Activated CD4-positive, alpha-beta T cell treated with anti-CD3 and anti-CD28 coated beads, Interleukin-2, Interleukin-6, amounts not matched to agents 100 ng/mL and 50 ng/mL, durations not matched to agents 16 hours and 8 hours (primary cell): Measurements from ENCODE around the gene HABP4.

Experiments used
- DNase-seq: peaks from one replicate; pipeline ENCODE4 v3.0.0-alpha.2; 2020

HABP4 gene

DNA sequence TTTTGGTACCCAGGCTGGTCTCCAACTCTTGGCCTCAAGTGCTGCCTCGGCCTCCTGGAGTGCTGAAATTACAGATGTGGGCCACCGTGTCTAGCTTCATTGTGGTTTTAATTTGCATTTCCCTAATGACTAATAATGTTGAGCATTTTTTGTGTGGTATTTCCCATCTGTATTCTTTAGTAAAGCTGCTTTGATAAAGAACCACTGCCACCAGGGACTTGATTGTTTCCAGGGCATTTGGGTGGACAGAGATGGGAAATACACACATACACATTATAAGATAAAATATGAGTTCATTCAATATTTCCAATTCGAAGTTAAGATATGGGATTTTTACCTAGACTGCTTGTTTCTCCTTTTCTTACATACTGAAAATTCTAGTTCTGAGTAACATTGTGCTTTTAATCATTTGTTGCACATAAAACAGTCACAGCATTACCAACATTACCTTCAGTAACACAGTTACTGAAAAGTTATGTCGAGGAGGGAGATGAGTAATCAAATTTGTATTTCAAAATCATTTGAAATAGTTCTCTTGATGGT is 28.9 kb downstream of the HABP4 start:
- DNase-seq, result peak; percentile 77

DNA sequence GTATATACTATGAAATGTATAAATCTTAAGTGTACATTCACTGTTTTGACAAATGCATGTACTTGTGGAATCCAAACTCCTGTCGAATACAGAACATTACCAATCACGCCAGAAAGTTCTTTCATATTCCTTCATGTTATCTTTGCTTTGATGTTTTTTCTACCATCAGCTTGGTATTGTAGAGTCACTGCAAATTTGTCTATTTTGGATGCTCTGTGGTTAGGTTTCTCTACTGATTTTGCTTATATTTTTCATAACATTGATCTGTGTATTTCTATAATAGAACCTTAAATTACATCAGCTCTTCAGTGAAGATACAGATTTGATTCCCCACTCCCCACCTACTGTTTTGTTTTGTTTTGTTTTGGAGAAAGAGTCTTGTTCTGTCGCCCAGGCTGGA is 30.8 kb downstream of the HABP4 start:
- DNase-seq, result no peak

DNA sequence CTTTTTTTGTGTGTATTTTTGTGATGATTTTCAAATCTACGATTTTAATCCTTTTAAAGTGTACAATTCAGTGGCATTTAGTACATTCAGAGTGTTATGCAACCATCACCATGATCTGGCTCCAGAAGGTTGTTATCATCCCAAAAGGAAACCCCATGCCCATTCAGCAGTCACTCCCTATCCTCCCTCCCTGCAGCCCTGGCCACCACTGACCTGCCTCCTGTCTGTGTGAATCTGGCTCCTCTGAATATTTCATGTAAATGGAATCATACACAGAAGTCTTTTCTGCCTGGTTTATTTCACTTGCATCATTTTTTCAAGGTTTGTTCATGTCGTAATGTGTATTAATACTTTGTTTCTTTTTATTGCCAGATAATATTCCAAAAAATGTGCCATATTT is 32.5 kb downstream of the HABP4 start:
- no peak for DNase-seq

DNA sequence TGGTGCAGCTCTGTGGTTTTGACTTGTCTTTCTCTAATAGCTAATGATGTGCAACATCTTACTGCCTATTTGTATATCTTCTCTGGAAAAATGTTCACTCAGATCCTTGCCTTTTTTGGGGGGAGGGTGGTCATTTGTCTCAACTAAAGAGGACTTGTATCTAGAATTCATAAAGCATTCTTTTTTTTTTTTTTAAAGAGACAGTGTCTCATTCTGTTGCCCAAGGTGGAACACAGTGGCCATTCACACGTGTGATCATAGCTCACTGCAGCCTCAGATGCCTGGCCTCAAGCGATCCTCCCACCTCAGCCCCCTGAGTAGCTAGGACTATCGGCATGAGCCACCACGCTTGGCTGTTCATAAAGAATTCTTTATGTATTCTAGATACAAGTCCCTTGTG is 33.2 kb downstream of the HABP4 start:
- no peak for DNase-seq

DNA sequence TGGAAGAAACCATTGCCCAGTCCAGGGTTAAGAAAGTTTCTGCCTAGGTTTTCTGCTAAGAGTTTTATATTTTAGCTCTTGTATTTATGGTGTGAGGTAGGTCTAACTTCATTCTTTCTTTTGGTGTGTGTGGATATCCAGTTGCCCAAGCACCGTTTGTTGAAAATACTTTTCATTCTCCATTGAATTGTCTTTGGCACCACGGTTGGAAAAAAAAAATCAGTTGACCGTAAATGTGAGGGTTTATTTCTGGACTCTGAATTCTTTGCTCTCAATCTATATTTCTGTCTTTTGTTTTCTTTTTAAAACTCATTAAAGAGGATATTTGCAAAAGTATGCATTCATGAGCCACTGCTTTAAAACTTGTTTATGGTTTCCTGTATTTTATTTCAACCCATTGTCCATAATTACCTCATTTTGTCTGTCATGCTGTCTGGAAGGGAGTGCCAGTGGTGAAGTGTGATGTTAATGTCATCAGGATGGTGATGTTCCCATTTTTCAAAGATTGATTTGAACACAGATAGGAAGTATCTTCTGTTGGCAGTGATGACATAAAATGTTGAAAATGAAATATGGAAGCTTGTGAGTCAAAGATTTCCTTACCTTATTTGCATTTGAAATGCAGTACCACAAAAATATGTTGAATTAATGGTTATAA is 33.9 kb downstream of the HABP4 start:
- DNase-seq, result no peak

DNA sequence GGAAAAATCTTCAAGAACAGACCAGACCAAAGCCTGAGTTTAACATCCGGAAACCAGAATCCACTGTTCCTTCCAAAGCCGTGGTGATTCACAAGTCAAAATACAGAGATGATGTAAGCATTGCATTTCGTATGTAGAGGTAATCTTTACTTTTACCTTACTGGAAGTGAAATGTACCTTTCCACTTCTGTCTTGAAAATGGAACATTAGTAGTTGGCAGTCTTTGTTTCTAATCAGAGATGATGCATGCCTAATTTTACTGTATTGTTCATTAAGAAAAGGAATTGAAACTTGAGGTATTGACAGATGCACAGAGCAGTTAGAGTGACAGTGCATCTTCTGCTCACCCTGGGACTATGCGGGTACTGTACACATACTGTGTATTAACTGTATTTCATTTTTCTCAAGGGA is 34.6 kb downstream of the HABP4 start:
- DNase-seq, result peak; percentile 74

DNA sequence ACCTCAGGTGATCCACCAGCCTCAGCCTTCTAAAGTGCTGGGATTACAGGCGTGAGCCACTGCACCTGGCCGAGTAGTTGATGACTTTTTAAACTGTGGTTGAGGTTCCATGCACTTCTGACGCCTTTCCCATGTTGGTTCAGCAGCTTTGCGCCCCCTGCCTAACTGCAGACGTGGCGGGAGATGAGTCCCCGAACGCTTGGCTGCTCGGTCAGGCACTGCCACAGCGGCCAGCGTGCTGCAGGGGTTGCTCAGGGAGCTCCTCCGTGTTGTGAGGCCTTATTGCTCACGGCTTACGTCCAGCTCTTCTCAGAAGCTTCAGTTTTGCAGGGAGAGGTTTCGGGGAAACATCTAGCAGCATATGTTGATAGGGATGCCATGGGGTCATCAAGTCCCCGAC is 35.3 kb downstream of the HABP4 start:
- DNase-seq, result no peak

DNA sequence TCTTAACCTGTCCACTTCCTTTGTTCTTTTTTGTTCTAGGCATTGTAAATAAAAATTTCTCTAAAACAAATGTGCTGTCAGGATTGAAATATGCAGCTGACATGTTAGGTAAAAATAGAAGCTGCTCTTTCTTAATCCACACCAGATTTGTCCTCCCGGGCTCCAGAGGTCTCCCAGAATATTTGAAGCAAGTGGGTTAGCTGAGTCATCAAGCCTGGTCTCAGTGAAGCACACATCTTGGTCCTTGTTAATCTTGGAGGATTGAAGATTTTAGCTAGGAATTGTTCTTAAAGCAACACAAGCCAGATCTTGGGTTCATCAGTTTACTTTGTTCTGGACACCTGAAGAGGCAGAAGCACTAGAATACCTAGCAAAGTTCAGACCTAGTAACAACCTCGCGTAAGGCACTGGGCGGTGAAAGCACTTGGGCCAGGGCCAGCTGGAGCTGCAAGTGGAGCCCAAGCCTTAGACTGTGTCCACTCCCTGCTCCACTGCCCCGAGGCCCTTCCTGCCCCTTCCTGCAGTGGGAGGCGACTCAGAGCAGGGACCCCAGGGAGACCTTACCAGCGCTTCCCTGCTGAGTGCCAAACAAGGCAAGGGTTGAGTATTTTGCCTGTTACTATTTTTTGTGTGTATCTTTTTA is 36.5 kb downstream of the HABP4 start:
- no peak for DNase-seq

DNA sequence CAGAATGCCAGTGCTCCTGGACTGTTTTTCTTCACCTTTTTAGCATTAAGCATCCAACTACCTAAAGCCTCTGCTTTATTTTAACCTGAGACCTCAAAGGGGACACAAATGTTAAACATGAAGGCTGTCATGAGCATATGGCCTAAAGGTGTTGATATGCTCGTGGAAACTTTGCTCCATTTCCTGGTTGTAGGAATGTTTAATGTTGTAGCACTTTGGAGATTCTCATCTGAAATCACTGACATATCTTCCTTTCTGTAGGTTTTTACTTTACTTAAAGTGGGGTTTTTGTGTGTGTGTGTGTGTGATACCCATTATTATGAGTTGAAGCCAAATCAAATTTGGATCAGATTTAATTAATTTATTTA is 37.0 kb downstream of the HABP4 start:
- no peak for DNase-seq

DNA sequence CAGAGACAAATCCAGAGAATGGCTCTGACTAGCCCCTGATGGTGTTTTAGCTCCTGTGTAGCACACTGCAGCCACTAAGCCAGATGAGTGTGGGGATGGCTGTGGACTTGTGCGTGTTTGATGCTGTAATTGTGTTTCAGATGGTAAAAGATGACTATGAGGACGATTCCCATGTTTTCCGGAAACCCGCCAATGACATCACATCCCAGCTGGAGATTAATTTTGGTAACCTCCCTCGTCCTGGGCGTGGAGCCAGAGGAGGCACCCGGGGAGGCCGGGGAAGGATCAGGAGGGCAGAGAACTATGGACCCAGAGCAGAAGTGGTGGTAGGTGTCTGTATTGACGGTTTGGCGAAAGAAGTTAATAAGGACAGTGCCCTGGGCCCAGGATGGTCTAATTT is 38.0 kb downstream of the HABP4 start:
- no peak for DNase-seq

DNA sequence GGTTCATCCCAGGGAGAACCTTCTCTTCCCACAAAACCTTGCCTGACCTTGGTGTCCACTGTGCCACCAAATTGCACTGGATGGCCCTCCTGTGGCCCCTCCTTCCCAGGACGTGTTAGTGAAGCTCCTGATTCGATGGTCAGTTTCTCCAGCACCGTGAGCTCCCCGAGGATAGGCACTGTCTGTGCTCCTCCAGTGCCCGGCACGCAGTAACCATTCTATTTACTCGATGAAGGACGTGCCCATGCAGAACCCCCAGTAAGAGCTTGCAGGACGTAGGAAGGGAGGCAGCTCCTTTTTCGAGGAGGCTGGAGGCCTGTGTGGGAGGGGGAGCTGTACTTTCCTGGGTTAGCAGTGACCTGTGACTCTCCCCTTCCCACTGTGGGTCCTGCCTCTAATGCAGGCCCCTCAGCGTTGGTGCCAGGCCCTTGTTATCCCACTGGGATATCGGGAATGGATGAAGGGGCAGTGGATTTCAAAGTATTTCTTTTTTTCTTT is 39.6 kb downstream of the HABP4 start:
- no peak for DNase-seq

DNA sequence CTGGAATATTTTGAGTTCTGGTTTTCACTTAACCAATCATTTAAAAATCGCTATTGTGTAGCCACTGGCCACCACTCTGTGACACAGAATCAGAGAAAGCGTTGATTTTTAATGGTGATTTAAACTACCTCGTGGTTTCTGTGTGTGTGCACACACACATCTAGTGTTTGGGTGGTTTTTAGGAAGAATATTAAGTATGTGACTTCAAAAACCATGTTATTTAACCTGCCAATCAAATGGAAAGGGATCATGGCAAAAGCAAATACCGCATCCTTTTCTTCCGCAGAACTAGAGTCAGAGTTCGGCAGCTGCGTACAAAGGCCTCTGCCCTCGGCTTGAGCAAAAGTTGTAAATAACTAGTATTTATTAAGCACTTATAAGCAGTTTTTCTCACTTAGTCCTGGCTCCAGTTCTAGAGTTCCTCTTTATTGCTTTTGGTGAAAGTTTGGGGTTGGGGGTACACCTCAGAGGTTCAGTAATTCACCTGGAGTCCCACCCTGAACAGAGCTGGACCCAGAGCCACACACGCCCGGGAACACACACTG is 40.6 kb downstream of the HABP4 start:
- no peak for DNase-seq

DNA sequence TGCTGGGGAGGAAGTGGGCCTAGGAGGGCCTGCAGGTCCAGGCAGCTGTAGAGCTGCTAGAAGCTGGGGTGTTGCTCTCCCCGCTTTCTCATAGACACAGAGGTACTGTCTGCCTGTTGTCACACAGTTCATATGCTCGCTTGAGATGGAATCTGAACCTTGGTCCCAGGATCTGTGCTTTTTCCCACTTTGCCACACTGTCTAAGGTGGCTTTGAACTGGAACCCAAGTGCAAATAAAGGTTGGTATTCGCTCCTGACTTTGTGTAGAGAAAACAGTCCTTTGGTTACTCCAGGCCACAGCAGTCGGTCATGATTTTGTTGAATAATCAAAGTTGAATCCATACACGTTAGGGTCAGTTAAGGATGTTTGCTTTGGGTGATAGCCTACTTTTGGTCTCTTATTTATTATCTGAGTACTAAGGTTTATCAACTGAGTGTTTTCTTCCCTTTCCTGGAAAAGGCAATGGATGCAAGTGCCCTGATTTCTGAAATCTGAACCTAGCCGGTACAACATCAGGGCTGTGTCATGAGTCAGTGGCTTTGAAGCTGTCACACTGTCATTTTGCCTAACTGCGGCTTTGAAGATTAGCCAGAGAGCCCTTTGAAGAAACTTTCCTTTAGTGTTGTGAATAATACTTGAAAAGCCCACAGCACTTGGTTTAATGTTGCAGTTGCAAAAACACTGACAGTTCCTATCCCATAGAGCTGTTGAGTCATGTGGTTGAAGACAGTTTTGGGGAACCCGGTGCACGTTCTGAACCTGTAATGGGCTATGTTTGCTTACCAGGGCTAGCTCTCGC is 41.3 kb downstream of the HABP4 start:
- DNase-seq, result peak; percentile 73

DNA sequence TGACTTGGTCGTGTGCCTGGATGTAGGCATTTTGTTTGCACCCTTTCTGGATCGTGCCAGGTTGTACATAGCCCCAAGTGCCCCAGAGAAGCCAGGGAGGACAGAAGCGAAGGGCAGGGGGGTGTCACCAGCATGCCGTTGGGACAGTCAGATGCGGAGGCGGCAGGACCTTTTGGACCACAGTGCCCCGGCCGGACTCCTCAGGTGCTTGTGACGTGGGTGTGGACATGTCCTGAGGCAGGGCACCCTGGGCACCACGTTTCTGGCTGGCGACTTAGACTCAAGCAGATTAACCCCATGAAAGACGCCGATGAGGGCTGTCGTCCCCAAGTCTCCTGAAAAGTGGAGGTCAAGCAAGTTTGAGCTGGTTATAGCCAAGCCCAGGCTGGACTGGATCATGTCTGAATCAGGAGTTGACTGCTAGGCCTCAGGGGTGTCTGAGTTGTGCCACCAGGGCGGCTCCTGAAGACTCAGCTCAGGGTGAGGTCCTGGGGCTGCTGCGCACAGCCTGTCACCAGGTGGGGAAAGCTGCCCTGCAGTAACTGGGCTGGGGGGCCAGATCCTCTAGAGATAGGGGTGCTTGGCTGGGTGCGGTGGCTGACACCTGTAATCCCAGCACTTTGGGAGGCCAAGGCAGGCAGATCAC is 42.0 kb downstream of the HABP4 start:
- no peak for DNase-seq

DNA sequence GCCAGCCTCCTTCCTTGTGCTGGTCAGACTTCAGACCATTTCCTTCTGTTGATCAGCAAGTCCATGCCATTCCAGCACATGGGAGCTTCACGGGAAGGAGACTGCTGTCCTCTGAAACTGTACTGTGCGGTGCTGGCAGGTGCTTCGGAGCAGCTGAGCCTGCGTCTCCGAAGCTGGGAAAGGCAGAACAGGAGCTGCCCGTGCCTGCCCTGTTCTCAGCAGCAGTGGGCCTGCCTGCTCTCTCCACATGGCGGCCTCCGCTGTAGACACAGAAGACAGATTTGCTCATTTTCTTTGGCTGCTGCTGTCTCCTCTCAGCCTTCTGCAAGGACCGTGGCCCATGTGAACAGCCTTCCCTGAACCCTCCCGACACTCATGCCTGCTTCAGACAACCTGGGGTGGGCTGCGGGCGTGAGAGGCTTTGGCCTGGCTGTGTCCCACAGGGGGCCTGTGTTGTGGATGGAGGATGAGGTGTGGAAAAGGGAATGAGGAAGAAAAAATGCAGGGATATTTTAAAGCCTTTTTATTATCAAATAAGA is 43.1 kb downstream of the HABP4 start:
- no peak for DNase-seq

DNA sequence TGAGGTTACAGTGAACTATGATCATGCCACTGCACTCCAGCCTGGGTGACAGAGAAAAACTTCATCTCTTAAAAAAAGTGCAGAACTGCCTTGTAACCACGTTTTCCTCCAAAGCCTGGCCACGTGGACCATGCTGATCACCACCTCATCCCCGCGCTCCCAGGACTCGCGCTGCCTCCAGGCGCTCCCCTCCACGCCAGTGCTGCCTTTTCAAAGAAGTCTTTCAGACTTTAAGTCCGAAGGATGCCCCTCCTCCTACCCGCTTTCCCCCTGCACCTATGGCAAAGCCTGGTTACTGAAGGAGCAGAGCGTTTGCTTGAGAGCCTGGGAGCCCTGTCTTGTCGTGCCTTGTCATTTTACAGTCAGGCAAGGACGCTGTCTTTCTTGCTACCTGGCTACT is 43.8 kb downstream of the HABP4 start:
- DNase-seq, result no peak

DNA sequence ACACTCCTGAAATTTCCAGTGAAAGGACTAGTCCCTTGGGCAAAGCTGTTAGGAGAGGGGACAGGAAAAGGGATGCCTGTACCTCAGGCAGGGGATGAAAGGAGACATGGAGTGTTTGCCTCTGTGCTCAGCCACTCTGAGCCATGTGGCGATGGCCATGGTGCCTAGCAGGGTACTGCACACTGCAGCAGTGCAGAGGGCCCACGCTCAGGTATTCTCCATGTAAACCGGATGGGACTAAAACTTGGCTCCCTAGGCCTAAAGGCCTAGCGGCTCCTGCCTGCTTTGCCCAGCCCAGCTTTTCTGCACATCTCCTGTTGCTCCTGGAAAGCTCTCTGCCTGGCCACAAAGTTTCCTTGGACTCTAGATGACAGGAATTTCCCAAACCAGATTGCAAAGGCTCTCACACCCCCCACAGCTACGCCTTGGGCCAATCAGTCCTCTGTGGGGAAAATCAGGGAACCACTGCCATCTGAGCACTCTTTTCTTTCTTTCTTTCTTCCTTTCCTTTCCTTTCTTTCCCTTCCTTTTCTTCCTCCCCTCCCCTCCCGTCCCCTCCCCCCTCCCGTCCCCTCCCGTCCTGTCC is 44.3 kb downstream of the HABP4 start:
- DNase-seq, result no peak

DNA sequence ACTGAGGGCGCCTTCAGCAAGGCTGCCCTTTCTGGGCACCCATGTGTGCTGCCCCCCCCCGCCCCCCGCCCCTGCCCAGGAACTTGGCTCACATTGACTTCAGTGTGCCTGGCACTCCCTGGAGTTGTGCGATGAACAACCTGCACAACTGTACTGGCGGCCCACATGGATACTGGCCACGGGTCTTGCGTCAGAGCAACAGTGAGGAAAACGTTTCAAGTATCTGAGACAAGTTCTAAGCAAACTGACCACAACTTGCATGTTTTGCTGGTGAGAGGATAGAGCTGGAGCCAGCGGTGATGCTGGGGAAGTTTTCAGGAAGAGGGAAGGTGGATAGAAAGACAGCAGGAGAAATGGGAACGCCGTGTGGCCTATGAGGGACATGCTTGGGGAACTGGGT is 45.4 kb downstream of the HABP4 start:
- DNase-seq, result no peak

DNA sequence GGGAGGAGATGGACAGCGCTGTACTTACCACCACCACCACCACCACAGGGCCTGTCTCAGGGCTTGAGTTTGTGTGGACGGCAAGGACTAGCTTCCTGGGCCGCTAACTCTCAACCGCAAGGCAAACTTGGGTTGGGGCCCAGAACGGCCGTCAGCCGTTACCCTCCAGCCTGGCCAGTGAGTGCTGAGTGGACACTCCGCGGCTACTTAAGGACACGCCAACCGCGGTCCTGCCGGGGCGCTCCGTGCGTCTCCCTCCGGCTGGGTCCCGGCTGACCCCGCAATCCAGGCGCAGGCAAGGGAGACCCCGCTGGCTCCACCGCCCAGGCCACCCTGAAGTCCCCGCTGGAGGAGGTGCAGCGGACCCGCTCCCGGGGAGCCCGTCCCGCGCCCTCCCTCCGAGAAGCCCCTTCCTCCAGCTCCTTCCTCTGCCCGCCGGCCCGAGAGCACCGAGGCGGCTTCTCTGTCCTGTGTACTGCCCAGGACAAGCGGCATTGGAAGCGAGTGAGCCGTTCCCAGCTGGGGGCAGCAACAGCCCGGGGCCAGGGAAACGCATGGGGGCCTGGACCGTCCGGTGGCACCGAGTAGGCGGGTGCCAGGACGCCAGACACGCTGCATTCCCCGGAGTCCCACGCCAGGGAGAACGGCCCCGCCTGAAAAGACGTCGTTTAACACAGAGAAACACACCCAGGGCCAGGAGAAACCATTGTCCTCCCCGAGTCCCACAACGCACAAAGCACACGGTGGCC is 46.6 kb downstream of the HABP4 start:
- no peak for DNase-seq

DNA sequence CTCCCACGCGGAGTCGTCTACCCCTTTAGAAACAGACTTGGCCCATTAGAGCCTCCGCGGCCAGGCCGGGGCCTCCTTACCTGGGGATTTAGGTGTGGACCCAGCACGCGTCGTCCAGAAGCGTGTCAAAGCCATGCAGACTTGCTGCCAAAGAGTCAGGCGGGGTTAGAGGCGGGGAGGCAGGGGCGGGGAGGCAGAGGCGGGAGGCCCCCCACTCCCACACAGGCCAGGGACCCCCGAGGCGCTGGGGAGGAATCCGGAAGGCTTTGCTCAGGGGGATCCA is 47.1 kb downstream of the HABP4 start:
- DNase-seq, result no peak

DNA sequence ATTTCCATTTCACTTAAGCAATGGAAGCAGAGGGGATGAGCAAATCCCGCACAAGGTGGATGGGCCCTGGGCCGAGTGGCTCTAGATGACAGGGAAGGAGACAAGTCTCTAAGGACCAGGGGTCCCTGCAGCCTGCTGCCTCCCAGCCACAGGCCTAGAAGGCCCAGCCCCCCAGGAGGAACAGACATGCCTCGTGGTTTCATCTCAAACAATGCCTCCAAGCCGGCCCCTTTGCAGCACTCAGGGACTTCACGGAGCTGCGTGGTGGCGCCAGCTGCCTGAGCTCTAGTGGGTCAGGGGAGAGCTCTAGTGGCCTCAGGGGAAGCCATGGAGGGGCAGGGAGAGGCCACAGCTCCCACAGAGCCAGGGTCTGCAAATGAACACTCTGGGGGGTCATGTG is 48.8 kb downstream of the HABP4 start:
- no peak for DNase-seq

DNA sequence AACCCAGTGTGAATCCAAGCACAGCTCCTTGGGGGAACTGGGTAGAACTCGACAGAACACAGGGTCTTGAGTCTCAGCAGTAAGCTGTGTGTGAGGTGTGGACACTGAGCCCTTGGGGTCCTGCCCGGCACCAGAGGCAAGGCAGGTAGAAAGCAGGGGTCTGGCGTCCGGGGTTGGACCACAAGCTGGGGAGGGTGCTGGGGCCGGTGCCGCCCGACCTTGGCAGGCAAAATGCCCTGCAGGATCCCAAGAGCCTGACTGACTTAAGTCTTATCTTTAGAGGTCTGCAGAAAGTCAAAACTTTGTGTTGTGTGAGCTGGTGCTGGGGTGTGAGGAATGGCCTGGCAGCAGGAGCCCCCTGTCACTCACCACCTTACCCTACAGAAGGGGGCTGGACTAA is 49.3 kb downstream of the HABP4 start:
- DNase-seq, result no peak
